Stimulated activated CD4-positive, alpha-beta T cell treated with anti-CD3 and anti-CD28 coated beads, Interleukin-4, amount 100 ng/mL, for 24 hours (primary cell): ENCODE data around the gene NPPB.
"Not testable (repeated sequence)": the region's sequence is repeated elsewhere in the genome, so short reads cannot be mapped to it uniquely, and the experiment has no call there.

Experiments
- DNase-seq: peaks from one replicate; pipeline ENCODE4 v3.0.0-alpha.2; 2020

The NPPB gene

GRCh38 chr1:11858613-11858967 is at the start of gene NPPB:
TSS of gene NPPB (minus strand) at chr1:11858945. CDS start at chr1:11858833, 112 bp downstream.
- no peak for DNase-seq

- peak; percentile 86 for DNase-seq
Measured at GRCh38 chr1:11908095-11908675, 49.4 kb upstream of the NPPB start.

GRCh38 chr1:11907275-11908094 is 48.7 kb upstream of the NPPB start:
- peak; percentile 91 for DNase-seq

GRCh38 chr1:11906870-11907269 is 48.1 kb upstream of the NPPB start:
- DNase-seq = no peak

GRCh38 chr1:11904978-11905377 is 46.2 kb upstream of the NPPB start:
- no peak for DNase-seq

- not testable (repeated sequence) for DNase-seq
Measured at GRCh38 chr1:11904156-11904555, 45.4 kb upstream of the NPPB start.

GRCh38 chr1:11903210-11903609 is 44.5 kb upstream of the NPPB start:
- DNase-seq = no peak

GRCh38 chr1:11901446-11901845 is 42.7 kb upstream of the NPPB start:
- DNase-seq = not testable (repeated sequence)

- no peak for DNase-seq
Measured at GRCh38 chr1:11898831-11899467, 40.2 kb upstream of the NPPB start.

- DNase-seq = no peak
Measured at GRCh38 chr1:11898086-11898785, 39.5 kb upstream of the NPPB start.

GRCh38 chr1:11894501-11894900 is 35.8 kb upstream of the NPPB start:
- DNase-seq = not testable (repeated sequence)

GRCh38 chr1:11893907-11894251 is 35.1 kb upstream of the NPPB start:
- peak; percentile 75 for DNase-seq

GRCh38 chr1:11891433-11892186 is 32.9 kb upstream of the NPPB start:
- no peak for DNase-seq

GRCh38 chr1:11888877-11889208 is 30.1 kb upstream of the NPPB start:
- DNase-seq = no peak

- no peak for DNase-seq
Measured at GRCh38 chr1:11888206-11888876, 29.6 kb upstream of the NPPB start.

- no peak for DNase-seq
Measured at GRCh38 chr1:11887666-11888007, 28.9 kb upstream of the NPPB start.

- no peak for DNase-seq
Measured at GRCh38 chr1:11886986-11887665, 28.4 kb upstream of the NPPB start.

GRCh38 chr1:11885916-11886315 is 27.2 kb upstream of the NPPB start:
- DNase-seq = no peak

GRCh38 chr1:11882814-11883538 is 24.2 kb upstream of the NPPB start:
- DNase-seq = no peak

GRCh38 chr1:11881749-11882441 is 23.1 kb upstream of the NPPB start:
- no peak for DNase-seq
